ENCODE measurements around the gene DOCK2.

The DOCK2 gene

DNA sequence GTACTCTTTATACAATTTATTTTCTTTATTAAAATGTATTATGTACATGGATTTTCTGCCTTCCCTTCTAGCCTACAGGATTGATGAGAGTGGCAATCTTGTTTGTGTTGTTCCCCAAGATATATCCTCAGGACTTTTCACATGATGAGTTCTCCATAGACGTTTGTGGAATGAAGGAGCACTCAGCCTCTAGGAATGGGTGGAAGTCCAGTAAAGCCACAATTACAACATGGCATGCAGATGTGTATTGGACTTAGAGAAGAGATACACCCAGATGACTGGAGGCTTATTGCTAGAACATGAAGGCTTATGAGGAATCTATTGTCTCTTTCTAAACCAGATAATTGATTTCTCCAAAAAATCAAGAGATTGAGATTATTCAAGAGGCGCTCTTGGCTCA is 8.2 kb upstream of the DOCK2 start:
- no peak for TF ChIP-seq KLF9 (tag by site-specific recombination; IDR thresholded peaks at IDR 0.05; ENCODE audit: low read depth)
- no peak for TF ChIP-seq ZNF280C (tag by site-specific recombination; IDR thresholded peaks at IDR 0.05)
- TF ChIP-seq ZNF76 (tag by site-specific recombination; IDR thresholded peaks at IDR 0.05; ENCODE audit: borderline replicate concordance, low read depth) = no peak
- TF ChIP-seq ZNF23 (tag by site-specific recombination; IDR thresholded peaks at IDR 0.05; ENCODE audit: borderline replicate concordance) = no peak
- no peak for TF ChIP-seq RBAK (tag by site-specific recombination; IDR thresholded peaks at IDR 0.05)
- no peak for TF ChIP-seq ZNF677 (tag by site-specific recombination; IDR thresholded peaks at IDR 0.05)
- TF ChIP-seq IKZF3 (tag by site-specific recombination; IDR thresholded peaks at IDR 0.05) = no peak
- no peak for TF ChIP-seq ZNF777 (tag by site-specific recombination; IDR thresholded peaks at IDR 0.05; ENCODE audit: borderline replicate concordance)
- TF ChIP-seq ZNF521 (tag by site-specific recombination; IDR thresholded peaks at IDR 0.05) = no peak
- no peak for TF ChIP-seq HOXC10 (CRISPR knock-in tag; IDR thresholded peaks at IDR 0.05)
- TF ChIP-seq ZNF654 (tag by site-specific recombination; IDR thresholded peaks at IDR 0.05; ENCODE audit: low read depth) = no peak
- TF ChIP-seq ZNF146 (tag by site-specific recombination; IDR thresholded peaks at IDR 0.05) = no peak
- TF ChIP-seq ZNF138 (tag by site-specific recombination; IDR thresholded peaks at IDR 0.05; ENCODE audit: borderline replicate concordance) = no peak
- no peak for TF ChIP-seq ZNF311 (tag by site-specific recombination; IDR thresholded peaks at IDR 0.05; ENCODE audit: borderline replicate concordance)
- TF ChIP-seq, protein P1, sequence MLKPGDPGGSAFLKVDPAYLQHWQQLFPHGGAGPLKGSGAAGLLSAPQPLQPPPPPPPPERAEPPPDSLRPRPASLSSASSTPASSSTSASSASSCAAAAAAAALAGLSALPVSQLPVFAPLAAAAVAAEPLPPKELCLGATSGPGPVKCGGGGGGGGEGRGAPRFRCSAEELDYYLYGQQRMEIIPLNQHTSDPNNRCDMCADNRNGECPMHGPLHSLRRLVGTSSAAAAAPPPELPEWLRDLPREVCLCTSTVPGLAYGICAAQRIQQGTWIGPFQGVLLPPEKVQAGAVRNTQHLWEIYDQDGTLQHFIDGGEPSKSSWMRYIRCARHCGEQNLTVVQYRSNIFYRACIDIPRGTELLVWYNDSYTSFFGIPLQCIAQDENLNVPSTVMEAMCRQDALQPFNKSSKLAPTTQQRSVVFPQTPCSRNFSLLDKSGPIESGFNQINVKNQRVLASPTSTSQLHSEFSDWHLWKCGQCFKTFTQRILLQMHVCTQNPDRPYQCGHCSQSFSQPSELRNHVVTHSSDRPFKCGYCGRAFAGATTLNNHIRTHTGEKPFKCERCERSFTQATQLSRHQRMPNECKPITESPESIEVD (tag by site-specific recombination; IDR thresholded peaks at IDR 0.05) = no peak
- Histone ChIP-seq H3K36me3 (ENCODE audit: control insufficient read depth in 2 of 2, insufficient read depth in 1 of 2, low read length in 2 of 2) (no peaks in the 10 kb centered on the region), H3K27ac (ENCODE audit: extremely low read depth, low read depth, low read length) (no peak overlapping the region), H3K4me1 (ENCODE audit: control insufficient read depth, insufficient read depth, low read length) (no peaks in the 10 kb centered on the region), H3K9me3 (ENCODE audit: control insufficient read depth, insufficient read depth, low read depth, low read length) (no peaks in the 10 kb centered on the region), H3K4me3 (ENCODE audit: low read depth, low read length) (no peak overlapping the region)
- ChIA-PET CTCF (no interaction called here), POLR2A (no interaction called here)

- H3K4me3 ChIP-seq (ENCODE audit: low read depth, low read length) = no peak overlapping the region
- no peaks in the 10 kb centered on the region for H3K36me3 ChIP-seq (ENCODE audit: control insufficient read depth in 2 of 2, insufficient read depth in 1 of 2, low read length in 2 of 2)
- no peaks in the 10 kb centered on the region for H3K4me1 ChIP-seq (ENCODE audit: control insufficient read depth, insufficient read depth, low read length)
- H3K27ac ChIP-seq (ENCODE audit: extremely low read depth, low read depth, low read length) = no peak overlapping the region
- TF ChIP-seq ZNF157 (tag by site-specific recombination; IDR thresholded peaks at IDR 0.05) (no peak), ZNF521 (tag by site-specific recombination; IDR thresholded peaks at IDR 0.05) (no peak), ZNF354C (tag by site-specific recombination; IDR thresholded peaks at IDR 0.05; ENCODE audit: borderline replicate concordance, low read depth) (no peak), MEIS1 (CRISPR knock-in tag; IDR thresholded peaks at IDR 0.05; ENCODE audit: borderline replicate concordance) (no peak), ZNF184 (tag by site-specific recombination; IDR thresholded peaks at IDR 0.05) (no peak), GFI1B (tag by site-specific recombination; IDR thresholded peaks at IDR 0.05) (no peak), ZNF558 (tag by site-specific recombination; IDR thresholded peaks at IDR 0.05) (no peak)
- TF ChIP-seq, protein P2, sequence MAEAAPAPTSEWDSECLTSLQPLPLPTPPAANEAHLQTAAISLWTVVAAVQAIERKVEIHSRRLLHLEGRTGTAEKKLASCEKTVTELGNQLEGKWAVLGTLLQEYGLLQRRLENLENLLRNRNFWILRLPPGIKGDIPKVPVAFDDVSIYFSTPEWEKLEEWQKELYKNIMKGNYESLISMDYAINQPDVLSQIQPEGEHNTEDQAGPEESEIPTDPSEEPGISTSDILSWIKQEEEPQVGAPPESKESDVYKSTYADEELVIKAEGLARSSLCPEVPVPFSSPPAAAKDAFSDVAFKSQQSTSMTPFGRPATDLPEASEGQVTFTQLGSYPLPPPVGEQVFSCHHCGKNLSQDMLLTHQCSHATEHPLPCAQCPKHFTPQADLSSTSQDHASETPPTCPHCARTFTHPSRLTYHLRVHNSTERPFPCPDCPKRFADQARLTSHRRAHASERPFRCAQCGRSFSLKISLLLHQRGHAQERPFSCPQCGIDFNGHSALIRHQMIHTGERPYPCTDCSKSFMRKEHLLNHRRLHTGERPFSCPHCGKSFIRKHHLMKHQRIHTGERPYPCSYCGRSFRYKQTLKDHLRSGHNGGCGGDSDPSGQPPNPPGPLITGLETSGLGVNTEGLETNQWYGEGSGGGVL (tag by site-specific recombination; IDR thresholded peaks at IDR 0.05) = peak; percentile 44; the same call in 1 of the 2 replicates
- TF ChIP-seq, protein P3, sequence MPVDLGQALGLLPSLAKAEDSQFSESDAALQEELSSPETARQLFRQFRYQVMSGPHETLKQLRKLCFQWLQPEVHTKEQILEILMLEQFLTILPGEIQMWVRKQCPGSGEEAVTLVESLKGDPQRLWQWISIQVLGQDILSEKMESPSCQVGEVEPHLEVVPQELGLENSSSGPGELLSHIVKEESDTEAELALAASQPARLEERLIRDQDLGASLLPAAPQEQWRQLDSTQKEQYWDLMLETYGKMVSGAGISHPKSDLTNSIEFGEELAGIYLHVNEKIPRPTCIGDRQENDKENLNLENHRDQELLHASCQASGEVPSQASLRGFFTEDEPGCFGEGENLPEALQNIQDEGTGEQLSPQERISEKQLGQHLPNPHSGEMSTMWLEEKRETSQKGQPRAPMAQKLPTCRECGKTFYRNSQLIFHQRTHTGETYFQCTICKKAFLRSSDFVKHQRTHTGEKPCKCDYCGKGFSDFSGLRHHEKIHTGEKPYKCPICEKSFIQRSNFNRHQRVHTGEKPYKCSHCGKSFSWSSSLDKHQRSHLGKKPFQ (tag by site-specific recombination; IDR thresholded peaks at IDR 0.05) = no peak
- CTCF ChIA-PET = interaction anchor here (0.6 to 0.7 kb wide), 2 partner anchors 30 to 1314 kb away, joined by 3 to 4 read pairs; no protein-coding TSS in a partner anchor
- POLR2A ChIA-PET = no interaction called here
- no peaks in the 10 kb centered on the region for H3K9me3 ChIP-seq (ENCODE audit: control insufficient read depth, insufficient read depth, low read depth, low read length)
These were observed 7.1 kb upstream of the DOCK2 start for GRCh38 chr5:169629847-169630548.

All from HEK293 (cell line).